ENCODE measurements around the gene C1QTNF6. TPM values are rescaled to one million over a fixed set of nuclear protein-coding genes. Genes with fewer than 3 reads are reported as not detected.
A peak's percentile ranks its signal among the peaks of the same experiment; 100 is the strongest.

The C1QTNF6 gene
- total and polyA plus RNA-seq, 4 experiments from 2014 or later = 0.49 to 24.8 (median 12.0) TPM

- ChIA-PET POLR2A (ENCODE audit: partially characterized antibody) (interaction anchor here (0.8 to 3.4 kb wide), 9 partner anchors 8 to 65 kb away, joined by 3 to 26 read pairs (median 4); partner anchors contain the start of gene RAC2), CTCF (ENCODE audit: partially characterized antibody) (interaction anchor here (1.3 kb wide), 1 partner anchor 22 kb away, joined by 3 read pairs; no protein-coding TSS in a partner anchor)
- H3K9me3 ChIP-seq (ENCODE audit: control insufficient read depth in 1 of 2, low read length in 2 of 2) = no peaks in the 10 kb centered on the region
- H3K4me3 Mint-ChIP-seq = peak overlapping the region in 7 of 8 donors; percentile 61 to 87 (median 79)
- H3K9me3 Mint-ChIP-seq = peaks cover 0 to 2% (median 0%) of the 10 kb centered on the region in 8 donors
- DNase-seq = no peak
- peaks cover 24 to 56% (median 40%) of the 10 kb centered on the region in 4 donors for H3K4me1 Mint-ChIP-seq
- H3K27me3 ChIP-seq (ENCODE audit: insufficient read depth, low read length) = no peaks in the 10 kb centered on the region
- H3K27me3 Mint-ChIP-seq = no peaks in the 10 kb centered on the region
- H3K4me3 ChIP-seq (ENCODE audit: low read length in 2 of 2) = peak overlapping the region in 1 of 2 donors; percentile 1
- H3K27ac ChIP-seq (ENCODE audit: low read depth, low read length) = peak overlapping the region; percentile 31
- peaks cover 0 to 2% of the 10 kb centered on the region in 2 donors for H3K36me3 Mint-ChIP-seq
- peak overlapping the region; percentile 48 to 95 (median 85) for H3K27ac Mint-ChIP-seq
- intact Hi-C loops (cut with micrococcal nuclease) = loop anchor here (2.0 kb wide), 1 partner anchor 23 kb away; no protein-coding TSS in a partner anchor
- H3K4me1 ChIP-seq (ENCODE audit: insufficient read depth, low read length) = peaks cover 61% of the 10 kb centered on the region
- H3K36me3 ChIP-seq (ENCODE audit: insufficient read depth, low read length) = no peaks in the 10 kb centered on the region
These were observed 2.3 kb downstream of the C1QTNF6 start for GRCh38 chr22:37185646-37186227.

GRCh38 chr22:37184816-37185541, 3.1 kb downstream of the C1QTNF6 start:
- no peaks in the 10 kb centered on the region for H3K9me3 ChIP-seq (ENCODE audit: control insufficient read depth in 1 of 2, low read length in 2 of 2)
- peaks cover 0 to 2% (median 0%) of the 10 kb centered on the region in 8 donors for H3K9me3 Mint-ChIP-seq
- H3K27me3 ChIP-seq (ENCODE audit: insufficient read depth, low read length) = no peaks in the 10 kb centered on the region
- POLR2A ChIA-PET (ENCODE audit: partially characterized antibody) = interaction anchor here (0.8 to 3.4 kb wide), 5 partner anchors 8 to 59 kb away, joined by 3 to 26 read pairs (median 8); partner anchors contain the start of gene RAC2
- no peak overlapping the region for H3K27ac ChIP-seq (ENCODE audit: low read depth, low read length)
- intact Hi-C loops (cut with micrococcal nuclease) = no loop called here
- H3K36me3 Mint-ChIP-seq = peaks cover 0 to 2% of the 10 kb centered on the region in 2 donors
- no peaks in the 10 kb centered on the region for H3K36me3 ChIP-seq (ENCODE audit: insufficient read depth, low read length)
- peak overlapping the region in 3 of 7 donors; percentile 11 to 48 (median 36) for H3K27ac Mint-ChIP-seq
- H3K4me3 Mint-ChIP-seq = peak overlapping the region in 1 of 8 donors; percentile 20
- H3K27me3 Mint-ChIP-seq = no peaks in the 10 kb centered on the region
- H3K4me1 Mint-ChIP-seq = peaks cover 24 to 56% (median 40%) of the 10 kb centered on the region in 4 donors
- no peak for DNase-seq
- CTCF ChIA-PET (ENCODE audit: partially characterized antibody) = interaction anchor here (1.3 kb wide), 1 partner anchor 22 kb away, joined by 3 read pairs; no protein-coding TSS in a partner anchor
- H3K4me1 ChIP-seq (ENCODE audit: insufficient read depth, low read length) = peaks cover 61% of the 10 kb centered on the region
- no peak overlapping the region for H3K4me3 ChIP-seq (ENCODE audit: low read length in 2 of 2)

- no peaks in the 10 kb centered on the region for H3K36me3 ChIP-seq (ENCODE audit: insufficient read depth, low read length)
- peaks cover 61% of the 10 kb centered on the region for H3K4me1 ChIP-seq (ENCODE audit: insufficient read depth, low read length)
- intact Hi-C loops (cut with micrococcal nuclease) = no loop called here
- ChIA-PET CTCF (ENCODE audit: partially characterized antibody) (interaction anchor here (1.2 to 1.6 kb wide), 2 partner anchors 33 to 105 kb away, joined by 3 to 4 read pairs; no protein-coding TSS in a partner anchor), POLR2A (ENCODE audit: partially characterized antibody) (interaction anchor here (0.7 to 2.6 kb wide), 8 partner anchors 9 to 62 kb away, joined by 3 to 8 read pairs (median 4); no protein-coding TSS in a partner anchor)
- H3K27me3 ChIP-seq (ENCODE audit: insufficient read depth, low read length) = no peaks in the 10 kb centered on the region
- H3K4me3 ChIP-seq (ENCODE audit: low read length in 2 of 2) = no peak overlapping the region
- Mint-ChIP-seq H3K9me3 (peaks cover 0 to 2% (median 0%) of the 10 kb centered on the region in 8 donors), H3K27me3 (no peaks in the 10 kb centered on the region), H3K36me3 (peaks cover 0 to 2% of the 10 kb centered on the region in 2 donors), H3K4me3 (no peak overlapping the region), H3K4me1 (peaks cover 23 to 55% (median 38%) of the 10 kb centered on the region in 4 donors), H3K27ac (no peak overlapping the region)
- H3K9me3 ChIP-seq (ENCODE audit: control insufficient read depth in 1 of 2, low read length in 2 of 2) = no peaks in the 10 kb centered on the region
- DNase-seq = no peak
- no peak overlapping the region for H3K27ac ChIP-seq (ENCODE audit: low read depth, low read length)
These were observed 3.7 kb downstream of the C1QTNF6 start for GRCh38 chr22:37184380-37184755.

- intact Hi-C loops (cut with micrococcal nuclease) = no loop called here
- no peaks in the 10 kb centered on the region for H3K27me3 Mint-ChIP-seq
- peak overlapping the region in 3 of 8 donors; percentile 20 to 61 (median 54) for H3K4me3 Mint-ChIP-seq
- Histone ChIP-seq H3K27ac (ENCODE audit: low read depth, low read length) (no peak overlapping the region), H3K4me3 (ENCODE audit: low read length in 2 of 2) (no peak overlapping the region), H3K9me3 (ENCODE audit: control insufficient read depth in 1 of 2, low read length in 2 of 2) (no peaks in the 10 kb centered on the region), H3K4me1 (ENCODE audit: insufficient read depth, low read length) (peaks cover 55% of the 10 kb centered on the region), H3K36me3 (ENCODE audit: insufficient read depth, low read length) (no peaks in the 10 kb centered on the region), H3K27me3 (ENCODE audit: insufficient read depth, low read length) (no peaks in the 10 kb centered on the region)
- ChIA-PET POLR2A (ENCODE audit: partially characterized antibody) (interaction anchor here (0.7 to 1.5 kb wide), 8 partner anchors 9 to 61 kb away, joined by 3 to 4 read pairs (median 4); no protein-coding TSS in a partner anchor), CTCF (ENCODE audit: partially characterized antibody) (interaction anchor here (0.8 to 1.6 kb wide), 4 partner anchors 16 to 104 kb away, joined by 3 to 4 read pairs (median 3); no protein-coding TSS in a partner anchor)
- H3K36me3 Mint-ChIP-seq = peaks cover 0 to 2% of the 10 kb centered on the region in 2 donors
- peaks cover 0 to 2% (median 0%) of the 10 kb centered on the region in 8 donors for H3K9me3 Mint-ChIP-seq
- H3K4me1 Mint-ChIP-seq = peaks cover 22 to 48% (median 34%) of the 10 kb centered on the region in 4 donors
- peak overlapping the region in 4 of 7 donors; percentile 3 to 88 (median 40) for H3K27ac Mint-ChIP-seq
- DNase-seq = no peak
These were observed 4.3 kb downstream of the C1QTNF6 start for GRCh38 chr22:37183432-37184379.

GRCh38 chr22:37182949-37183245, 5.2 kb downstream of the C1QTNF6 start:
- H3K36me3 Mint-ChIP-seq = peaks cover 0 to 2% of the 10 kb centered on the region in 2 donors
- Histone ChIP-seq H3K27ac (ENCODE audit: low read depth, low read length) (no peak overlapping the region), H3K27me3 (ENCODE audit: insufficient read depth, low read length) (no peaks in the 10 kb centered on the region), H3K4me3 (ENCODE audit: low read length in 2 of 2) (no peak overlapping the region), H3K9me3 (ENCODE audit: control insufficient read depth in 1 of 2, low read length in 2 of 2) (no peaks in the 10 kb centered on the region), H3K4me1 (ENCODE audit: insufficient read depth, low read length) (peaks cover 47% of the 10 kb centered on the region), H3K36me3 (ENCODE audit: insufficient read depth, low read length) (no peaks in the 10 kb centered on the region)
- ChIA-PET CTCF (ENCODE audit: partially characterized antibody) (interaction anchor here (1.1 to 1.6 kb wide), 3 partner anchors 17 to 103 kb away, joined by 3 to 4 read pairs (median 3); no protein-coding TSS in a partner anchor), POLR2A (ENCODE audit: partially characterized antibody) (interaction anchor here (1.5 kb wide), 1 partner anchor 22 kb away, joined by 4 read pairs; no protein-coding TSS in a partner anchor)
- H3K27ac Mint-ChIP-seq = peak overlapping the region in 1 of 7 donors; percentile 3
- H3K4me3 Mint-ChIP-seq = no peak overlapping the region
- H3K9me3 Mint-ChIP-seq = peaks cover 0 to 2% (median 0%) of the 10 kb centered on the region in 8 donors
- no peaks in the 10 kb centered on the region for H3K27me3 Mint-ChIP-seq
- intact Hi-C loops (cut with micrococcal nuclease) = no loop called here
- peaks cover 20 to 41% (median 30%) of the 10 kb centered on the region in 4 donors for H3K4me1 Mint-ChIP-seq
- DNase-seq = no peak

- CTCF ChIA-PET (ENCODE audit: partially characterized antibody) = interaction anchor here (1.6 kb wide), 1 partner anchor 17 kb away, joined by 4 read pairs; no protein-coding TSS in a partner anchor
- Mint-ChIP-seq H3K4me3 (no peak overlapping the region), H3K27me3 (peaks cover 2% of the 10 kb centered on the region in 2 donors), H3K27ac (peak overlapping the region in 1 of 7 donors; percentile 87), H3K4me1 (peaks cover 18 to 41% (median 29%) of the 10 kb centered on the region in 4 donors), H3K9me3 (peaks cover 0 to 2% (median 0%) of the 10 kb centered on the region in 8 donors), H3K36me3 (peaks cover 0 to 2% of the 10 kb centered on the region in 2 donors)
- H3K9me3 ChIP-seq (ENCODE audit: control insufficient read depth in 1 of 2, low read length in 2 of 2) = no peaks in the 10 kb centered on the region
- H3K4me1 ChIP-seq (ENCODE audit: insufficient read depth, low read length) = peaks cover 41% of the 10 kb centered on the region
- no peak for DNase-seq
- no peak overlapping the region for H3K4me3 ChIP-seq (ENCODE audit: low read length in 2 of 2)
- no peak overlapping the region for H3K27ac ChIP-seq (ENCODE audit: low read depth, low read length)
- no peaks in the 10 kb centered on the region for H3K36me3 ChIP-seq (ENCODE audit: insufficient read depth, low read length)
- intact Hi-C loops (cut with micrococcal nuclease) = no loop called here
- no peaks in the 10 kb centered on the region for H3K27me3 ChIP-seq (ENCODE audit: insufficient read depth, low read length)
- POLR2A ChIA-PET (ENCODE audit: partially characterized antibody) = no interaction called here
These were observed 5.7 kb downstream of the C1QTNF6 start for GRCh38 chr22:37182101-37182948.

Data from CD4-positive, alpha-beta memory T cell (primary cell).